Stimulated activated CD4-positive, alpha-beta T cell treated with anti-CD3 and anti-CD28 coated beads, Interleukin-1b, Interleukin-23, amount 100 ng/mL, for 4 hours (primary cell): ENCODE measurements around the gene IFNA8.
"Not testable (repeated sequence)": the region's sequence is repeated elsewhere in the genome, so short reads cannot be mapped to it uniquely, and the experiment has no call there.

Experiments used
- DNase-seq, 2 donors: peaks; one replicate each; pipeline ENCODE4 v3.0.0-alpha.2; 2020; ENCODE audit warnings: low read depth in 2 of 2

The IFNA8 gene

DNA sequence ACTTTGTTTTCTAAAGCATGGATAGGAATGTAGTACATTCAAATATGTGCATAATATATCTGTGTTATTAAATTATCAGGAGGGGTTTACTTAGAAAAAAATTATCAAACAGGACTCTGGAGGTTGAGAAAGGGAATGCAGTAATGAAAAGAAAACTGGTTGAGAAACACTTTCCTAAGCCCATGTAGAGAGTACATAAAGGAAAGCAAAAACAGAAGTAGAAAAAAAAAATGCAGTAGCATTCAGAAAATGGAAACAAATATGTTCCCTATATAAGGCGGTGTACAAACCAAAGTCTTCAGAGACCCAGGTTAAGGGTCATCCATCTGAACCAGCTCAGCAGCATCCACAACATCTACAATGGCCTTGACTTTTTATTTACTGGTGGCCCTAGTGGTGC is at the start of gene IFNA8:
IFNA8 (plus strand) TSS at position 301 of the 400 bp plus-strand sequence; CDS start at position 361, 60 bp downstream.
- no peak for DNase-seq

DNA sequence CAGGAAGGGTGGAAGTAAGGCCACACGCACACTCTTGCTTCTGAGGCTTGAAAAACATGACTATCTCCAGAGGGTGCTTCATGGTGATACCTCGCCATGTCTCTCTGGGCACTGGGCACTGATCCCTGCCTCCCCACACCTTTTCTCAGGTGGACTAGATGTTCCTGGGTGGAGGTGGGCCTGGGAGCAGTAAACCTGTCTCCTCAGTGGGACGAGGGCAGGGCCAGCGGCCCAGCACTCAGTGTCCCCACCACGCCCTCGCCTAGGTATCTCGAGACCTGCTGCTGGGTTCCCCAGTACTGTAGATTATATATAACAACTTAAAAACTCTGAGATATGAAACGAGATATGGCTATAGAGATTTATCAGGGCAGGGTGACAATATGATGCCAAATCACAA is 46.6 kb upstream of the IFNA8 start:
- DNase-seq: no peak

DNA sequence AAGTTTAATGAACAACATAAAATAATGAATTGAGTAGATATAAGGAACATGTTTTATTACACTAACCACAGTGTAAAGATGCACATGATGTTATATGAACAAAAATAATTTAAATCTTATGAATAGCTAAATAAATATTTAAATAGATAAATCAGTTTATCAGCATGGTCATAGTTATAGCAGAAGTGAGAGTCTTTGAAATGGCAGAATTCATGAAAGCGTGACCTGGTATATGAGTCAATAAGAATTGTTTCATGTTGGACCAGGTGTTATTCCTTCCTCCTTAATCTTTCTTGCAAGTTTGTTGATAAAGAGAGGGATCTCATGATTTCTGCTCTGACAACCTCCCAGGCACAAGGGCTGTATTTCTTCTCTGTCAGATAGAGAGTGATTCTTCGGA is 41.7 kb upstream of the IFNA8 start:
- DNase-seq: not testable (repeated sequence)

DNA sequence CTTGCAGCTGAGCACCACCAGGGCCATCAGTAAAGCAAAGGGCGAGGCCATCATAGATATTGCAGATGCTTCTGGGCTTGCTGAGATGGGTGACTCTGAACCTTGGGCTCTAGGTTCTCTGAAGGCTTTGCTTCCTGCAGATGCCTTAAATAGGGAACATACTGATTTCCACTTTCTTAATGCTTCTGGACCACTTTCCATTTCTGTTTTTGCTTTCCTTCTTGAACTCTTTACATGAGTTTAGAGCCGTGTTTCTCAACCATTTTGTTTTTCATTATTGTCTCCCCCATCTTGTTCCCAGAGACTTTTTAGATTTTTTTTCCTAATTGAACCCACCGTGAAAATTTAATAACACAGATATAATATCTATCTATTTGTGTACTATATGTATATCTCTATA is 41.0 kb upstream of the IFNA8 start, which contains the start of gene IFNA13:
IFNA13 (minus strand) TSS at position 101 of the 400 bp plus-strand sequence; CDS start at position 54, 47 bp downstream.
- DNase-seq: no peak

GRCh38 chr9:21371467-21371866 is 37.5 kb upstream of the IFNA8 start:
- not testable (repeated sequence) for DNase-seq

DNA sequence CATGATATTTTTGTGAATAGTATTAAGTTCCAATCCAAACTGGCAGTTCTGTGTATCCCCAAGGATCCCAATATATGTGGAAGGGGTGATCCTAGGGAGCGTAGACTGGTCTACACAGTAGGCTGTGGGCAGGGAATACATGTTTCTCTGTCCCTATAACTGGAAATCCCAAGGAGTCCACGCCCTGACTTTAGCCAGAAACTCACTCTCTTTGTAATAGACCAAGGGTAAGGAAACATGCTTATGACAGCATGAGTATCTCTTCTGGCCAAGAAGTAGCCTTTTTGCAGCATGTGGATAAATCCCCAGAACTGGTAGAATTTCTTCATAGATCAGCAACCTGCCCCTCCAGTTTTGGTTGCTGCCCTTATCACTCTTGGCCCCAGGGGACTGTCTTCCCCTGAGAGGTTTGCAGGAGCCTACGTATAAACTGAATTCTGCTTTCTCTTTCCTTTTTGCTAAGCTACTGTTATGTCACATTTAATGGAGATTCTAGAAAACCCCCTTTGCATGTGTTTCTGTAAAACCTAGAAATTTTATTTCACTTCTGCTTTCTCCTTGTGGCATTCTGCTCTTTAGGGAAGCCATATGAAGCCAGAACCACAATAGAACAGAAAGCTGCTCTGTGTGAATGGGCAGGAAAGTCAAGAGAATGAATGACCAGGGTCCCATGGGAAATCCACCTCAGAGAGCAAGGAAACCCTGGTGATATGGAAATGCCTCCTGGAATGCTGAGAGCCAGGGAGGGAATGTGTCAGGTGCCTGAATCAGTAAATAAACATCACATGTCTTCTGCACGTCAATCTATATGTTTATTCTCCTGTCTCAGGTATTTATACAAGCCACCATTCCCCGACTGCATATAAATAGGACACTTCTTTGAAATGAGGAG is 27.2 kb upstream of the IFNA8 start:
- no peak for DNase-seq

- no peak for DNase-seq
Measured at GRCh38 chr9:21383627-21384026, 25.3 kb upstream of the IFNA8 start.

DNA sequence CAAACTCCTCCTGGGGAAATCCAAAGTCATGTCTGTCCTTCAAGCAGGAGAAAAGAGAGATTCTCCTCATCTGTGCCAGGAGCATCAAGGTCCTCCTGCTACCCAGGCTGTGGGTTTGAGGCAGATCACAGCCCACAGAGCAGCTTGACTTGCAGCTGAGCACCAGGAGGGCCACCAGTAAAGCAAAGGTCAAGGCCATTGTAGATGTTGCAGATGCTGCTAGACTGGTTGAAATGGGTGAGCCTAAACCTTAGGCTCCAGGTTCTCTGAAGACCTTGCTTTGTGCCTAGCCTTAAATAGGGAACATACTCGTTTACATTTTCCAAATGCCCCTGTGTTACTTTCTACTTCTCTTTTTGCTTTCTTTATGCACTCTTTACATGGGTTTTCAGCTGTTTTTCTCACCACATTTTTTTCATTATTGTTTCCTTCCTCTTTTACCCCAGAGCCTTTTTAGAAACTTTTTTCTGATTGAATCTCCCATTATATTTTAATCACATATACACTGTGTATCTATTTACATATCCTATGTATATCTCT is 23.7 kb upstream of the IFNA8 start, which contains the start of gene IFNA2:
IFNA2 (minus strand) TSS at position 268 of the 540 bp plus-strand sequence; CDS start at position 199, 69 bp downstream.
- no peak for DNase-seq

GRCh38 chr9:21392270-21392669 is 16.6 kb upstream of the IFNA8 start:
- DNase-seq: no peak

DNA sequence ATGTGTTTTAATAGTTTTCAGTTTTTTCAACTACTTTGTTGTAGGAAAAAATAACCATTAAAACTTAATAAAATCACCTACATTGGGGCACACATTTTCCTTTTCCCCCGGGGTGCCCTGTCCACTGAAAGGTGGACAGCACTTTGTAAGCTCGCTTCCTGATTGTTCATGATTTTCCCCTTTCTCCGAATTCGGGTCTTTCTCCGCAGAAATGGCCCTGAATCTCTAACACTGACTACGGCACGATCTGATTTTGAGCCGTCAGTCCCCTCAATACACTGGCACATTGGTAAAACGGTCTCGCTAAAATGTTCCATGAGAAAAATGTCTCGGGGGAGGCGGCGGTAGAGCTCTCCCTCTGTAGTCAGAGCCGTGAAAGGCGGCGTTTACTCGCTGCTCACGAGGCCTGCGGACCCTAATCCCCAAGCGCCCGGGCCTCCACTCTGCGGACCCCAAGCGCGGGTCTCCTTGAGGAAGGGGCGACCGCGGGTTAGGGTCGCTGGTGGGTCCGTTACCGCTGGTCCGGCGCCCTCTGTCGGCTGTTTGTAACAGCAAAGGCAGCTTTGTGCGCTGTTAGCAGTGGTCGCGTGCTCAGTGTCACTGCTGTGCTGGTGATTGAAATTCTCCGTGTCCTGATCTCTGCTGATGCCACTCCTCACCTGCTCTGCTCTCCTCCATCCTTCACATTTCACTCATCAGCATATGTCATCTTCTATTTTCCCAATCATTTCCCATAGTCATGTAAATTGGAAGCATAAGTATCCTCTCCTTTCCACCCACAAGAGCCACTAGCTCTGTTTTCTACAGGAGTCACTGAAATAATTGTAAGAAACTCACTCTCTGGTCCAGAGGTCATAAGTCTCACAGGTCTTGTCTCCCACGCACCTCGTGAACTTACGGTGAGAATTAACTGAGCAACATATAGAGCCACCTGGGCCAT is 12.9 kb upstream of the IFNA8 start:
- DNase-seq: peak; percentile 52 to 54

DNA sequence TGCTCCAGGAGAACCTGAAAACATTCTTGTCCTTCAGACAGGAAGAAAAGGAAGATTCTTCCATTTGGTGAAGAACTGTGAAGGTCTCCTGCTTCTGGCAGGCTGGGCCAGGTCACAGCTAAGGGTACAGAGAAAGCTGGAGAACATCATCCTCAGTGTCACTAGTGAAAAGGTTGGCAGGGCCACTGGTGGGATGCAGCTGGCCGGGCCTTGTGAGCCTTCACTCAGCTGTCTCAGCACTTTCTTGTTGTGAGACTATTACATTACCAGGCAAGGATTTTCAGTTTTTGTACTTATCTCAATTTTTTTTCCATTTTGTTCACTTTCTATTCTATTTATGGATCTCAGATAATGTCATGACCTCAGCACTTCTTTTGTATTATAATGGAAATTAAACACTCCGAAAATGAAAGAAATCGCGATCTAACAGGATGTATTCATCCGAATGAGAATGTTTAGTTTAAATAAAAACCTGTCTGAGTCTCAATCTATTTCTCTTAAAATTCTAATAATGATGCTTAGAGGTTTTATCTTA is 9.9 kb upstream of the IFNA8 start:
- no peak for DNase-seq

DNA sequence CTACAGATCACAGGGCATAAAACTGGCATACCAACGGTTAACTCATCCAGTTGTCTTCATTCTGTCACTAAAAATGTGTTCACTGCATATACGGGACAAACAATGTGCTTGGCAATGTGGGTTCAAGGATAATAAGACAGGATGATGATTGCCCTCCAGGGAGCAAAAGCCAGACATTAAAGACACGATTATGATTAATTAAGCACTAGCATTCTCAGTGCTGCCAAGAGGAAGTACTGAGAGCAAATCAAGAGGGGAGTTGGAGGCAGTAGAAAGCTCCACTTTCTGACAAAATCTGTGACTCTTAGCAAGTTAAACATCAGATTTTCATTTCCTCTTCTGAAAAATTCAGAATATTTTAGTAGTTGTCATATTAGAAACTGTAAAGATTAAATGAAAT is 9.0 kb upstream of the IFNA8 start:
- no peak for DNase-seq

DNA sequence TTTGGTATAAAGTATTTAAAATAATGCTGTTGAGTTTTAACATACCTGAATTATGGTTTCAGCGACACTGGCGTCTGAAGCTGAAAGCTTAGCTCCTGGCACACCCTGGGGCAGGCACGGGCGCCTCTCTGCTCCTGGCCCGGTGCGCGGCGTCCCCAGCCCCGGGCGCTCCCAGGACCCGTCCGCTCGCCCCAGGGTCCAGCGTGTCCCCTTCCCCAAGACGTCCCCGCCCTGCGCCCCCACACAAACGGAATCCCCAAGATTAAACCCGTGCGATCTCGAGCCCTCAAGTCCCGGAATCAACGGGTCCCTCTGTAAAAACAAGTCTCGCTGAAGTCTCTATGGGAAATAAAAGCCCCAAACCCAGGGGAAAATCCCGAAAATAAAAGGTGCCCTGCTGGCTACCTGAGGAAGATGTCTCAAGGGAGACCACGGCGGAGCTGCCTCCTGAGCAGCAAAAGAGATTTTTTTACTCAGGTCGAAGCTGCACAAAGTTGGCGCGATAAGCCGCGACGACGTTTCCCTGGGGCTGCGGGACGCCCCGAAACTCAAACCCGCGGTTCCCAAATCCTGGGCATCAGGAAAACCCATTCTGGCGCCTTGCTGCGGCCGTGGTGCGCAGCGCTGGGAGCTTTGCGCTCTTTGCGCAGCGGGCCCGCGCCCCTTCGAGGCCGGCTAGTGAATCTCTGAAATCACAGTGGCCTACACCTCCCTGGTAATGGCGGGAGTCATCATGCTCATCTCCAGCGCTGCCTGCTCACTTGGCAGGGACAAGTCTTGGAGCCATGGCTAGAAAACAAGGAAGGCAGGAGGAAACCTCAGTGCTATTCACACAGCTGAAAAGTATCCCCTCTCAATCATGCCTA is 6.3 kb upstream of the IFNA8 start:
- DNase-seq: peak in 1 of 2 donors; percentile 4

DNA sequence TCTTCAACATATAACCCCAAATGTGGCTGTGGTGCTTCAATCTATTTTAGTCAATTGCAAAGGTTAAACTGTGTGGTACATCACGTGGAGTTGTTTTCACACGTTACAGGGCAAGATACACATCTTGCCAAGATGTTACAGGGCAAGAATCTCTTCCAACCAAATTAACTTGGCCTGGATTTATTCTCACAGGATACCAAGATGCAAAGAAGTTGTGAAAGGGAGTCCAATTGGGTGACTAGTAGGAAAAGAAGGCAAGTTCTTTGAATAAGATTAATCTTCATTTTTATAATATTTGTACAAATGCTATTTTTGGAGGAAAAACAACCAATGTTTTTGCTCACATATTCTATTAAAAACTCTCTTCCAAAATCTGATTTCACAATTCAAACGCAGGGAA is 4.8 kb upstream of the IFNA8 start:
- DNase-seq: no peak

DNA sequence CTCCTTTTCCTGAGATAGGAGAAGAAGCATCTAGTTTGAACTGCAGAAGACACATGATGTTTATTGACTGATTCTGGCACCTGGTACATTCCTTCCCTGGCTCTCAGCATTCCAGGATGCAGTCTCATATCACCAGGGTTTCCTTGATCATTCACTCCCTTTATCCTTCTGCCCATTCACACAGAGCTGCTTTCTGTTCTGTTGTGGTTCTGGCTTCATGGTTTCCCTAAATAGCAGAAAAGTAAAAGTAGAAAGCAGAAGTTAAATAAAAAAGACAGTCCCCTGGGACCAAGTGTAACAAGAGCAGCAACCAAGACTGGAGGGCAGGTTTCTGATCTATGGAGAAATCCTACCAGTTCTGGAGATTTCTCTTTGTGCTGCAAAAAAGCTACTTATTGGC is 3.2 kb downstream of the IFNA8 start:
- no peak for DNase-seq

DNA sequence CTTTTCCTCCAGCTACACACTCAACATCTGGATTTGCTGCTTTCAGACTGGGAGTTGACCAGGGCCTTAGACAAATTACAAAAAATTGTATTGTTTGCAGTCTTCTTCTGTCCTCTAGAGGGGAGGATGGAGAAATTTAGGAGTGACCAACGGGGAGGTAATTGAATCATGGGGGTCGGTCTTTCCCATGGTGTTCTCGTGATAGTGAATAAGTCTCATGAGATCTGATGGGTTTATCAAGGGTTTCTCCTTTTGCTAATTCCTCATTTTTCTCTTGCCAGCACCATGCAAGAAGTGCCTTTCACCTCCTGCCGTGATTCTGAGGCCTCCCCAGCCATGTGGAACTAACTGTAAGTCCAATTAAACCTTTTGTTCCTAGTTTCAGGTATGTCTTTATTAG is 4.2 kb downstream of the IFNA8 start:
- no peak for DNase-seq

- DNase-seq: no peak
Measured at GRCh38 chr9:21413624-21414023, 4.7 kb downstream of the IFNA8 start.

DNA sequence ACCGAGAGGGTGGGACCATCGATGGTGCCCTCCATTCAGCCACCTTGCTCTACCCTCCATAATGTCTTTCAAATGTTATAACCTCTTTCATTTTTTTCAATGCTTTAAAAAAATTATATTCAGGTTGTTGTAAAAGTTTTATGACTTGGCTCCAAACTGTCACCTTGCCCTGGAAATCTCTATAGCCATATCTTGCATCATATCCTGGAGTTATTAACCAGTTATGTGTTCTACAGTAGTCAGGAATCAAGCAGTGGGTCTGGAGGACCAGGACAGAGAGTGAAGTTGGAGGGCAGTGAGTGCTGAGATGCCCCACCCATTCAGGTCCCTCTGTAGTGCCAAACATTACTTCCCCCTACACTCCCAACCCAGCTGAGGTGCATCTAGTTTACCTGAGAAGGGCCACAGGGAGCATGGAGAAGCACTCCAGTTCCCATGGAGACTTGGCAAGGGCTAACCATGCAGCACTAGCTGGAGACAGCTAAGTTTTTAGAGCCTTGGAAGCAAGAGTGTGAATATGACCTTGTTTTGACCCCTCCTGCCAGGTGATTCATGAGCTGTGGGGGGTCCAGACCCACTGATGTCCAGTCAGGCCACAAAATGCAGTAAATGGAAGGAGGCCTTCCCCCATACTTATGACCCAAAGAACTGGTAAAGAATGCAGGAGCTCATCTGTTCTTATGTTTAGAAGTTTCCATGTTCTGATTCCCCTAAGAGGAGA is 5.5 kb downstream of the IFNA8 start:
- DNase-seq: no peak

GRCh38 chr9:21415493-21416267 is 6.8 kb downstream of the IFNA8 start:
- DNase-seq: no peak
